Omental fat pad (tissue), 4 donors: ENCODE measurements around the gene DIABLO. TPM values are rescaled to one million over a fixed set of nuclear protein-coding genes. Genes with fewer than 3 reads are reported as not detected.

Experiments
- ATAC-seq: fragments of 150-250 bp; one replicate; pipeline ENCODE4 v1.9.1; 2016; ENCODE audit warnings: mild to moderate bottlenecking, moderate library complexity; ENCODE audit not compliant: low FRiP score
- DNase-seq: peaks from one replicate; pipeline ENCODE4 v3.0.0-alpha.2; 2019; ENCODE audit warnings: low spot score
- total RNA-seq, 4 donors: library from RNA; depleted of rRNA; stranded (reverse); fragments of >200 nt; gene quantifications; one replicate each; pipeline ENCODE4 v1.1.0, GENCODE V29; 2016
- TF ChIP-seq, protein P1 (sequence below), 3 donors: fragments of 450-650 bp; IDR thresholded peaks; one replicate each; pipeline ENCODE4 v1.5.1; 2016 to 2017; ENCODE audit warnings: antibody characterized with exemption in 3 of 3, mild to moderate bottlenecking in 3 of 3, moderate library complexity in 2 of 3

DIABLO gene
- total RNA-seq, 4 donors from 2014 or later: 40.7 to 54.3 (median 48.7) TPM

- DNase-seq (no peak), ATAC-seq (no peak)
- TF ChIP-seq, protein P1, sequence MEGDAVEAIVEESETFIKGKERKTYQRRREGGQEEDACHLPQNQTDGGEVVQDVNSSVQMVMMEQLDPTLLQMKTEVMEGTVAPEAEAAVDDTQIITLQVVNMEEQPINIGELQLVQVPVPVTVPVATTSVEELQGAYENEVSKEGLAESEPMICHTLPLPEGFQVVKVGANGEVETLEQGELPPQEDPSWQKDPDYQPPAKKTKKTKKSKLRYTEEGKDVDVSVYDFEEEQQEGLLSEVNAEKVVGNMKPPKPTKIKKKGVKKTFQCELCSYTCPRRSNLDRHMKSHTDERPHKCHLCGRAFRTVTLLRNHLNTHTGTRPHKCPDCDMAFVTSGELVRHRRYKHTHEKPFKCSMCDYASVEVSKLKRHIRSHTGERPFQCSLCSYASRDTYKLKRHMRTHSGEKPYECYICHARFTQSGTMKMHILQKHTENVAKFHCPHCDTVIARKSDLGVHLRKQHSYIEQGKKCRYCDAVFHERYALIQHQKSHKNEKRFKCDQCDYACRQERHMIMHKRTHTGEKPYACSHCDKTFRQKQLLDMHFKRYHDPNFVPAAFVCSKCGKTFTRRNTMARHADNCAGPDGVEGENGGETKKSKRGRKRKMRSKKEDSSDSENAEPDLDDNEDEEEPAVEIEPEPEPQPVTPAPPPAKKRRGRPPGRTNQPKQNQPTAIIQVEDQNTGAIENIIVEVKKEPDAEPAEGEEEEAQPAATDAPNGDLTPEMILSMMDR (IDR thresholded peaks at IDR 0.05): no peak
Measured at GRCh38 chr12:122208073-122208820, 17.6 kb downstream of the DIABLO start.

GRCh38 chr12:122207391-122207790 lies 18.5 kb downstream of the DIABLO start:
- TF ChIP-seq, protein P1 (IDR thresholded peaks at IDR 0.05): no peak
- ATAC-seq (no peak), DNase-seq (no peak)

DNA sequence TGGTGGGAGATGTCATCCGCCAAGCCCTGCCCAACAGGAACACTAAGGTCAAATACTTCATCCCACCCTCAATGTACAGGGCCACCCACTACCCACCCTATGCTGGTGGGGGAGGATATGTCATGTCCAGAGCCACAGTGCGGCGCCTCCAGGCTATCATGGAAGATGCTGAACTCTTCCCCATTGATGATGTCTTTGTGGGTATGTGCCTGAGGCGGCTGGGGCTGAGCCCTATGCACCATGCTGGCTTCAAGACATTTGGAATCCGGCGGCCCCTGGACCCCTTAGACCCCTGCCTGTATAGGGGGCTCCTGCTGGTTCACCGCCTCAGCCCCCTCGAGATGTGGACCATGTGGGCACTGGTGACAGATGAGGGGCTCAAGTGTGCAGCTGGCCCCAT lies 18.9 kb downstream of the DIABLO start:
- DNase-seq: no peak
- TF ChIP-seq, protein P1 (IDR thresholded peaks at IDR 0.05): no peak
- no peak for ATAC-seq

- DNase-seq: no peak
- no peak for ATAC-seq
- TF ChIP-seq, protein P1 (IDR thresholded peaks at IDR 0.05): no peak
Measured at GRCh38 chr12:122206111-122206881, 19.6 kb downstream of the DIABLO start.

DNA sequence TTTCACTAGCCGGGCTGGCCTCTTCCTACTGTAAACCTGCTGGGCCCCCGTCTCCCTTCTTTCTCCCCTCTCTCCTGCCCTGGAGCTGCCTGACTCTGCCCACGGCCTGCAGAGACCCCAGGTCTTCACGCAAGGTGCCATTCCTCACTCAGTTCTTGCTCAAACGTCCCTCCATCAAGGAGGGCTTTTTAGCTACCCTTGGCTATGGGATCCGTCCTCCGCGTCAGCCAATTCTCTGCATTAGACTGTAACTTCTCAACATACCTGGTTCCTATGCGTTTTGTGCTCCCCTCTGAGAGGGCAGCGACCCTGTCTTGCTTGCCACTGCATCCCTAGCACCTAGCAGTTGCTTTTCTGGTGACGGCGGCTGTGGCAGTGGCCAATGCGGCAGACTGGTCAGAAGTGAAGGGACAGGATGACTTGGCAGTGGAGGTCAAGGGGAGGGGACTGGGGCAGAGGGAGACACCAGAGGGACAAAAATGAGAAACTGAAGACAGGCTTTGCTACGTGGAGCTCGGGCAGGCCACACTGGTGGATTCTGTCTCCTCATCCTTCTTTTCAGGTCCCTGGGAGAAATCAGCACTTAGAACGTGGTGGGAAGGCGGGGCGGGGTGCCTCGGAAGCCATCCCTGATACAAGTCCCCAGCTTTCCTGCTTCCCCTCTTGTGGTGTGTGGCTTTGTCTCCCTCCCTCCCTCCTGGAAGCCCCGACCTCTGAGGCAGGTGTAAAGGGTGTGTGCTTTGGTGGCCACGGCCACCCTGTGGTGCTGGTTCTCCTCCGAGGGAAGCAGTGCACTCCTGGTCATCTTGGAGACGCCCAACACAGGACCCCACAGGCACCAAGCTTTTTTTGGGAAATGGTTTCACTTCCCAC lies 20.6 kb downstream of the DIABLO start:
- ATAC-seq (no peak), DNase-seq (no peak)
- TF ChIP-seq, protein P1 (IDR thresholded peaks at IDR 0.05): no peak

- TF ChIP-seq, protein P1 (IDR thresholded peaks at IDR 0.05): no peak
- ATAC-seq (no peak), DNase-seq (no peak)
Measured at GRCh38 chr12:122204167-122205052, 21.4 kb downstream of the DIABLO start.
